Urinary bladder (tissue), 4 donors: ENCODE measurements around the gene MAP1S. TPM values are rescaled to one million over a fixed set of nuclear protein-coding genes. Genes with fewer than 3 reads are reported as not detected.

Source experiments
- DNase-seq: peaks from one replicate; pipeline ENCODE4 v3.0.0-alpha.2; 2015; ENCODE audit errors: extremely low spot score
- H3K27ac ChIP-seq: one replicate; pipeline ENCODE4 v1.5.1; 2013; ENCODE audit warnings: low read depth, mild to moderate bottlenecking, moderate library complexity
- H3K36me3 ChIP-seq: one replicate; pipeline ENCODE4 v1.6.1; 2013; ENCODE audit warnings: mild to moderate bottlenecking, moderate library complexity; ENCODE audit not compliant: insufficient read depth
- H3K4me1 ChIP-seq: one replicate; pipeline ENCODE4 v1.6.1; 2013; ENCODE audit warnings: mild to moderate bottlenecking, moderate library complexity; ENCODE audit not compliant: insufficient read depth
- H3K4me3 ChIP-seq: one replicate; pipeline ENCODE4 v1.5.1; 2013; ENCODE audit warnings: low read depth, low read length
- WGBS: extraction: QIAGEN DNeasy Blood & Tissue Kit; methylation state at CpG from one replicate; pipeline ENCODE4 v1.1.7; 2013; 5-methylcytosine and 5-hydroxymethylcytosine counted together
- polyA plus RNA-seq: library from polyadenylated mRNA; stranded (reverse); fragments of 200-250 nt; gene quantifications from one replicate; pipeline ENCODE4 v1.2.3, GENCODE V29; 2013
- total RNA-seq: library from RNA; depleted of rRNA; stranded (reverse); fragments of >200 nt; gene quantifications from one replicate; pipeline ENCODE4 v1.2.3, GENCODE V29; 2014
- donor health status: healthy with polysubstance abuse.
- donor health status: healthy.

Gene MAP1S
- total and polyA plus RNA-seq, 2 donors, result 26.8 to 34.4 TPM

DNA sequence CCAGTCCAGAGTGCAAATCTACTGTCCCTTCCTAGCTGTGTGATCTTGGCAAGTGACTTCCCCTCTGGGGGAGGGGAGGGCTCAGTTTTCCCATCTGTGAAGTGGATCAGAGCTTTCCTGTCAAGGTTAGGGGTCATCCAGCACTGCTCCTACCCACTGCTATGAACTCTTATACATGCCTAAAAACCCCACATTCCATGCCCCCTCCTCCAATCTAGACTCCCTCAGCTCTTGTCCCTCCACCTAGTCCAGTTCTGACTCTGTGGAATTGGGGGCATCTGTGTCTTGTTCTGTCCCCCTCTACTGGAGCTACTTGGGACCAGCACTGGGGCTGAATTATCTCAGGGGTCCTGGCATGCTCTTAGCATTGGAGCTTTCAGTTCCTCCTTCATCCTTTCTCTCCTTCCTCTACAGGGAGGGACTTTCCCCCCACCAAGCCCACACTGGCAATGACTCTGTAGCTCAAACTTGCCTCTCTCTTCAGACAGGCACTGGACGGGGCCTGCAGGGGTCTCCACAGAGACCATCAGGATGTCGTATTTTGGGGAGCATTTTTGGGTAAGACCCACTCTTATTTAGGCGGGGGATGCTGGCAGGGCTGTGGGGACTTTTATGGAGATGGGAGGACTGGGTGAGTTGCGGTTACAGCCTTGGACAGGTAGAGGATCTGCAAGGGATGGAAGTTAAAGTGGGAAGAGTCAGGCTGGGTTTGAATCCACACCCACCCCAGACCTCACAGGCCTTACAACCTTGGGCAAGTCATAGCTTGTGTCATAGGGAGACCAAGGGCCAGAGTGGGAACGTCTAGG is 35.6 kb downstream of the MAP1S start:
- WGBS, result 74% methylated on average over 5 of the region's 5 CpGs
- no peak for DNase-seq
- Histone ChIP-seq H3K36me3 (no peaks in the 10 kb centered on the region), H3K4me1 (no peaks in the 10 kb centered on the region), H3K27ac (no peak overlapping the region), H3K4me3 (no peak overlapping the region)

DNA sequence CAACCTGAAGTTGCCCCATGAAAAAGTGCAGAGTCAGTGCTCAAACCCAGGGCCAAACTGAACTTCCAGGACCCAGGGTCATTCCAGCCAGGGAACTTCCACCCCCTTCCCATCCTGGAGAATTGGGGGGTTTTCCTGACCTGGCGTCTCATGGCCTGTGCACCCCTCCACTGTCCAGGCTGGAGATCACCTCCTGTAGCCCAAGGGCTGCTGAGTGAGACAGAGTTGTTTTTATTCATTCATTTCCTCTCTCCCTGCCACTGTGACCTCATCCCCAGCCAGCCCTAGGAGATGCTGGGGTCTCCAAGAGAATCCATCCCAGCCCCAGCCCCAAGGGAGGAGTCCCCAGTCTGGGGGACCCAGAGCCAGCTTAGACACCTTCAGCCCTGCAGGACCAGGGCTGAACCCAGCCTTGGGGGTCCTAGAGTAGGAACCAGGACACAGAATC is 36.2 kb downstream of the MAP1S start:
- Histone ChIP-seq H3K4me1 (no peaks in the 10 kb centered on the region), H3K4me3 (no peak overlapping the region), H3K27ac (no peak overlapping the region), H3K36me3 (no peaks in the 10 kb centered on the region)
- WGBS, result 81% methylated on average over 1 of the region's 1 CpG
- no peak for DNase-seq

GRCh38 chr19:17755977-17756670 is 36.8 kb downstream of the MAP1S start:
- no peak overlapping the region for H3K4me3 ChIP-seq
- no peak for DNase-seq
- no peak overlapping the region for H3K27ac ChIP-seq
- WGBS, result 56% methylated on average over 12 of the region's 12 CpGs
- H3K36me3 ChIP-seq, result no peaks in the 10 kb centered on the region
- no peaks in the 10 kb centered on the region for H3K4me1 ChIP-seq

DNA sequence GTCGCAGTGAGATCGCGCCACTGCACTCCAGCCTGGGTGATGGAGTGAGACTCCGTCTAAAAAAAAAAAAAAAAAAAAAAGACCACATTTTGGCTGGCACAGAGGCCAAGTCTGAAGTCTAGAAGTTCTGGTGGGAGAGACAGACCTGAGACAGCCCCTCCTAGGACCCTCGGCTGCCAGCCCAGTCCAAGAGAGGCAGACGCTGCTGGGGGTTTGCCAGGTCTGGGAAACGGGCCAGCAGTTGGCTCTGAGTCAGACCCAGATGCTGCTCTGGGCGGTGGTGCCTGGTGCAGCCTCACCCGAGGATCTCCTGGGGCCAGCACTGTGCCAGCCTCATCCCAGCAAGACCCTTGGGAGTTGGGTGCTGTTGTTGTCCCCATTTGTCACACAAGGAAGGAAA is 37.8 kb downstream of the MAP1S start:
- Histone ChIP-seq H3K4me3 (no peak overlapping the region), H3K36me3 (no peaks in the 10 kb centered on the region), H3K27ac (no peak overlapping the region), H3K4me1 (no peaks in the 10 kb centered on the region)
- no peak for DNase-seq
- WGBS, result 22% methylated on average over 9 of the region's 9 CpGs

DNA sequence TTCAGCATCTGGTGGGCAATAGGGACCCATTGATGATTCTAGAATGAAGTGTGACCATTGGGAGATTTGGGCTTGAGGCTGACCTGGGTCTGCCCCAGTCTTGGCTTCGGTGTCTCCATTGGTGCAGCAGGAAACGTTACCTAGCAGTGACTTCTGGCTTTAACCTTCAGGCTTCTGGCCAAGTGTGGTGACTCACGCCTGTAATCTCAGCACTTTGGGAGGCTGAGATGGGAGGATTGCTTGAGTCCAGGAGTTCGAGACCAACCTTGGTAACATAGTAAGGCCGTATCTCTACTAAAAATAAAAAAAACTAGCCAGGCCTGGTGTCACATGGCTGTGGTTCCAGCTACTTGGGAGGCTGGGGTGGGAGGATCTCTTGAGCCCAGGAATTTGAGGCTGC is 39.2 kb downstream of the MAP1S start:
- 69% methylated on average over 5 of the region's 5 CpGs for WGBS
- Histone ChIP-seq H3K27ac (no peak overlapping the region), H3K4me3 (no peak overlapping the region), H3K4me1 (no peaks in the 10 kb centered on the region), H3K36me3 (no peaks in the 10 kb centered on the region)
- no peak for DNase-seq

DNA sequence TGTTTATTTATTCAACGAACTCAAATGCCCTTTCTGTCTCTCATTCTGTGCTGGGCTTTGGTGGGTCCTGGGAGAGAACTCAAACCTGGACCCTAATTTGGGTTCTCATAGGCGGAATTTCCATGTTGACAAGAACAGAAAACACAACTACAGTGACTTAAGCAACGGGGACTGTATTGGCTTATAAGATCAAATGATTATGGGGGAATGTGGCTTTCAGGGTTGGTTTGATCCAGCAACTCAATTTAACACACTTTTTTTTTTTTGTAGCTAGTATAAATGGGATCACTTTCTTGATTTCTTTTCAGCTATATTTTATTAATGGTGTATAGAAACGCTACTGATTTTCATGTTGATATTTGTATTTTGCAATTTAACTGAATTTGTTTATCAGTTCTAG is 41.9 kb downstream of the MAP1S start:
- Histone ChIP-seq H3K36me3 (no peaks in the 10 kb centered on the region), H3K4me1 (no peaks in the 10 kb centered on the region), H3K4me3 (no peak overlapping the region), H3K27ac (no peak overlapping the region)
- no peak for DNase-seq
- 79% methylated on average over 4 of the region's 4 CpGs for WGBS

DNA sequence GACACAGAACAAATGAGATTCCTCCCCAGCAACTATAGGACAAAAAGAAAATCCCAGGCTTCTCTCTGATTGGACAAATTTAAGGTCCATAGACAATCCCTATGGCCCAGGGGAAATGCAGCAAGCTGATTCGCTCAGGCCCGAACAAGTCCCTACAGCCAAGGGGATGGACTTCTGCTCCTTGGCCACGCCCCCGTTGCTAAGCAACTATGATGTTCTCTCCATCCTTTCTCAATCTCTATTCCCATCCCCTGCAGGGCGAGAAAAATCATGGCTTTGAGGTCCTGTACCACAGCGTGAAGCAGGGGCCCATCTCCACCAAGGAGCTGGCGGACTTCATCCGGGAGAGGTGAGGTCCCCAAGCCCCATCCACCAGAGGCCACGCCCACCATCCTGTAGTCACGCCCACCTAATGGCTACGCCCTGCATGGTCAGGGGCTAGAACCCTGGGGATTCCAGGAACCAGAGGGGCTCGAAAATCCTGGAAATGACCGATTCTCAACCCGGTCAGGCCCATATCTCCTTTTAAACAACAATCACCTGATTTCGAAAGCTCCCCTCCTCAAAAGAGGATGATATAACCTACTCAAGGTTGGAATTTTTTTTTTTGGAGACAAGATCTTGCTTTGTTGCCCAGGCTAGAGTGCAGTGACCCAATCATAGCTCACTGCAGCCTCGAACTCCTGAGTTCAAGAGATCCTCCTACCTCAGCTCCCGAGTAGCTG is 43.4 kb downstream of the MAP1S start:
- DNase-seq, result no peak
- WGBS, result 64% methylated on average over 17 of the region's 17 CpGs
- no peaks in the 10 kb centered on the region for H3K36me3 ChIP-seq
- H3K27ac ChIP-seq, result no peak overlapping the region
- H3K4me3 ChIP-seq, result no peak overlapping the region
- no peaks in the 10 kb centered on the region for H3K4me1 ChIP-seq

- Histone ChIP-seq H3K4me3 (no peak overlapping the region), H3K36me3 (no peaks in the 10 kb centered on the region), H3K4me1 (no peaks in the 10 kb centered on the region), H3K27ac (no peak overlapping the region)
- WGBS, result 92% methylated on average over 7 of the region's 7 CpGs
- no peak for DNase-seq
Observed at GRCh38 chr19:17764348-17764747, 45.1 kb downstream of the MAP1S start.

GRCh38 chr19:17765069-17765618 is 45.9 kb downstream of the MAP1S start:
- H3K4me1 ChIP-seq, result no peaks in the 10 kb centered on the region
- no peak overlapping the region for H3K4me3 ChIP-seq
- H3K27ac ChIP-seq, result no peak overlapping the region
- H3K36me3 ChIP-seq, result no peaks in the 10 kb centered on the region
- WGBS, result 70% methylated on average over 12 of the region's 12 CpGs
- no peak for DNase-seq

DNA sequence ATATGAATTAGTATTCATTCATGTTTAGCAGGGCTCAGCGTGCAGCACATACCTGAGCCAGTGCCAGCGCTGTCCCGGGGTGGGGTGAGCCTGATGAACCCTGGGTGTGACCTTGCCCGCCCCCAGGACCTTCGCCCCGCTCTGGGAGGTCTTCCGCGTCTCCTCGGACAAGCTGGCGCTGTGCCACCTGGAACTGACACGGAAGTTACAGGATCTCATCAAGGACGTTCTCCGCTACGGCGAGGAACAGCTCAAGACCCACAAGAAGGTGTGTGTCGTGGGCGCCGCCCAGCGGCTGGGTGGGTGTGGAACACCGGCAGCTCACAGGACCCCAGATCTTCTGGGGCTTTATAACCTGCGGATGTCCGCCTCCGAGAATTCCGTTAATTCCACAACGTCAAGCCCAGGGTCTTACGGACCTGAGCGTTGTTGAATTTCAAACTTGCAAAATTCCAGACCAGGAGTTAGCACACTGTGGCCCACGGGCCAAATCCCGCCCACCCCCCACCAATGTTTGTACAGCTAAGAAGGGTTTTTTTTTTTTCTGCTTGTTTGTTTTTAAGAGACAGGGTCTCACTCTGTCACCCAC is 47.4 kb downstream of the MAP1S start:
- H3K4me3 ChIP-seq, result no peak overlapping the region
- no peak for DNase-seq
- WGBS, result 10% methylated on average over 29 of the region's 29 CpGs

GRCh38 chr19:17767559-17767958 is 48.3 kb downstream of the MAP1S start:
- Histone ChIP-seq H3K4me1 (no peaks in the 10 kb centered on the region), H3K4me3 (no peak overlapping the region), H3K36me3 (no peaks in the 10 kb centered on the region), H3K27ac (no peak overlapping the region)
- 42% methylated on average over 1 of the region's 1 CpG for WGBS
- no peak for DNase-seq

More for the DNA sequence above, 47.4 kb downstream of the MAP1S start:
- H3K36me3 ChIP-seq, result no peaks in the 10 kb centered on the region
- H3K4me1 ChIP-seq, result no peaks in the 10 kb centered on the region
- H3K27ac ChIP-seq, result no peak overlapping the region

DNA sequence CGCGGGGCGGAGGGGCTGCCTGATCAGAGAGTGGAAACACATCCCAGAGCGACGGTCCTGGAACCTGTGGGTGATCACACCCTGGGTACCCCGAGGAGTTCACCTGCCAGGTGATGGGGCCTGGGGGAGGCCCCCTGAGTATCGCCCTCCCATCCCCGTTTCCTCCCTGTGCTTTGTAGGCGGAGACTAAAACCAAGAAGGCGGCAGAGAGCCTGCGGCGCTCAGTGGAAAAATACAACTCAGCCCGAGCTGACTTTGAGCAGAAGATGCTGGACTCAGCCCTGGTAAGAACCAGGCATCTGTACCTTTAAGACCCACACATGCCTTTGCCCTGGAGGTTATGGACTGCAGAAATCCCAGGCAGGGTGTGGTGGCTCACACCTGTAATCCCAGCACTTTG is 51.3 kb downstream of the MAP1S start:
- no peak for DNase-seq
- Histone ChIP-seq H3K36me3 (no peaks in the 10 kb centered on the region), H3K4me3 (no peak overlapping the region), H3K4me1 (no peaks in the 10 kb centered on the region), H3K27ac (no peak overlapping the region)
- 77% methylated on average over 13 of the region's 13 CpGs for WGBS

- DNase-seq, result no peak
- Histone ChIP-seq H3K27ac (no peak overlapping the region), H3K4me3 (no peak overlapping the region), H3K4me1 (no peaks in the 10 kb centered on the region), H3K36me3 (no peaks in the 10 kb centered on the region)
- WGBS, result 97% methylated on average over 4 of the region's 4 CpGs
Observed at GRCh38 chr19:17772172-17772571, 52.9 kb downstream of the MAP1S start.
